ENCODE data around the gene GRK3. TPM values are rescaled to one million over a fixed set of nuclear protein-coding genes. Genes with fewer than 3 reads are reported as not detected.

The GRK3 gene
- total RNA-seq, 1 experiment from 2014 or later: 2.0 TPM

DNA sequence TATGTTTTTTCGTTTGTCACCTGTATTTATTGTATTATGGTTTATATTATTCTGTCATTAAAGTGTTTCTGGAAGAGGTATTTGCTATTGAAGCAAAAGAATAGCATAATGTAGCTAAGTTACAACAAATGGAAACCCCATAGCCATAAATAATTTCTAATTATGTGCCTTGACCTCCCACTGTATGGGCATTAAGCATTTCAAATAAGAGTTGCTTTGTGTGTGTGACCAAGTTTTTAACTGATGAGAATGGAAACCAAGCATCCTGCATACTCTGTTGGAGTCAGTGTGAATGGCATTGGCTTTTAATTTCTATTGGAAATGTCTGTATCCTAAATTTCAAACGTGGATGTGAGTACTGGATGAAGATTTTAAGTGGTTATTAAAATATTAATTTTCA, 115.6 kb downstream of the GRK3 start:
- Histone ChIP-seq H3K27ac (ENCODE audit: low read depth, low read length, poor library complexity, severe bottlenecking) (no peak overlapping the region), H3K27me3 (replicated peaks; ENCODE audit: insufficient read depth, low read depth, low read length, poor library complexity) (no peaks in the 10 kb centered on the region), H3K9me3 (ENCODE audit: low read depth, low read length, poor library complexity, severe bottlenecking) (no peaks in the 10 kb centered on the region), H3K36me3 (ENCODE audit: insufficient read depth, low read length, poor library complexity, severe bottlenecking) (no peaks in the 10 kb centered on the region), H3K4me1 (ENCODE audit: insufficient read depth, low read length, poor library complexity, severe bottlenecking) (no peaks in the 10 kb centered on the region), H3K4me3 (ENCODE audit: low read depth, low read length, poor library complexity, severe bottlenecking) (no peak overlapping the region)
- BruUV-seq (replicated peaks): no TSS peak
- TF ChIP-seq, protein P1, sequence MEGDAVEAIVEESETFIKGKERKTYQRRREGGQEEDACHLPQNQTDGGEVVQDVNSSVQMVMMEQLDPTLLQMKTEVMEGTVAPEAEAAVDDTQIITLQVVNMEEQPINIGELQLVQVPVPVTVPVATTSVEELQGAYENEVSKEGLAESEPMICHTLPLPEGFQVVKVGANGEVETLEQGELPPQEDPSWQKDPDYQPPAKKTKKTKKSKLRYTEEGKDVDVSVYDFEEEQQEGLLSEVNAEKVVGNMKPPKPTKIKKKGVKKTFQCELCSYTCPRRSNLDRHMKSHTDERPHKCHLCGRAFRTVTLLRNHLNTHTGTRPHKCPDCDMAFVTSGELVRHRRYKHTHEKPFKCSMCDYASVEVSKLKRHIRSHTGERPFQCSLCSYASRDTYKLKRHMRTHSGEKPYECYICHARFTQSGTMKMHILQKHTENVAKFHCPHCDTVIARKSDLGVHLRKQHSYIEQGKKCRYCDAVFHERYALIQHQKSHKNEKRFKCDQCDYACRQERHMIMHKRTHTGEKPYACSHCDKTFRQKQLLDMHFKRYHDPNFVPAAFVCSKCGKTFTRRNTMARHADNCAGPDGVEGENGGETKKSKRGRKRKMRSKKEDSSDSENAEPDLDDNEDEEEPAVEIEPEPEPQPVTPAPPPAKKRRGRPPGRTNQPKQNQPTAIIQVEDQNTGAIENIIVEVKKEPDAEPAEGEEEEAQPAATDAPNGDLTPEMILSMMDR (conservative IDR thresholded peaks at IDR 0.05; ENCODE audit: low read depth, low read length): no peak
- TF ChIP-seq EZH2 (IDR thresholded peaks at IDR 0.05; ENCODE audit: borderline replicate concordance, low read depth, low read length, poor library complexity, severe bottlenecking): no peak
- intact Hi-C loops (cut with micrococcal nuclease; ENCODE audit: unreplicated experiment): no loop called here
- ChIA-PET CTCF (no interaction called here), POLR2A (ENCODE audit: low non-redundant PET) (no interaction called here)
- no peak for DNase-seq (ENCODE audit: low spot score)

GRCh38 chr22:25680956-25681355, 116.5 kb downstream of the GRK3 start:
- Histone ChIP-seq H3K27ac (ENCODE audit: low read depth, low read length, poor library complexity, severe bottlenecking) (no peak overlapping the region), H3K4me3 (ENCODE audit: low read depth, low read length, poor library complexity, severe bottlenecking) (no peak overlapping the region), H3K4me1 (ENCODE audit: insufficient read depth, low read length, poor library complexity, severe bottlenecking) (no peaks in the 10 kb centered on the region), H3K36me3 (ENCODE audit: insufficient read depth, low read length, poor library complexity, severe bottlenecking) (no peaks in the 10 kb centered on the region), H3K9me3 (ENCODE audit: low read depth, low read length, poor library complexity, severe bottlenecking) (no peaks in the 10 kb centered on the region), H3K27me3 (replicated peaks; ENCODE audit: insufficient read depth, low read depth, low read length, poor library complexity) (no peaks in the 10 kb centered on the region)
- intact Hi-C loops (cut with micrococcal nuclease; ENCODE audit: unreplicated experiment): no loop called here
- BruUV-seq (replicated peaks): no TSS peak
- ChIA-PET POLR2A (ENCODE audit: low non-redundant PET) (no interaction called here), CTCF (no interaction called here)
- no peak for DNase-seq (ENCODE audit: low spot score)
- TF ChIP-seq EZH2 (IDR thresholded peaks at IDR 0.05; ENCODE audit: borderline replicate concordance, low read depth, low read length, poor library complexity, severe bottlenecking): no peak
- TF ChIP-seq, protein P1 (conservative IDR thresholded peaks at IDR 0.05; ENCODE audit: low read depth, low read length): no peak

- Histone ChIP-seq H3K27me3 (replicated peaks; ENCODE audit: insufficient read depth, low read depth, low read length, poor library complexity) (no peaks in the 10 kb centered on the region), H3K9me3 (ENCODE audit: low read depth, low read length, poor library complexity, severe bottlenecking) (no peaks in the 10 kb centered on the region), H3K36me3 (ENCODE audit: insufficient read depth, low read length, poor library complexity, severe bottlenecking) (no peaks in the 10 kb centered on the region), H3K27ac (ENCODE audit: low read depth, low read length, poor library complexity, severe bottlenecking) (no peak overlapping the region), H3K4me1 (ENCODE audit: insufficient read depth, low read length, poor library complexity, severe bottlenecking) (no peaks in the 10 kb centered on the region), H3K4me3 (ENCODE audit: low read depth, low read length, poor library complexity, severe bottlenecking) (no peak overlapping the region)
- intact Hi-C loops (cut with micrococcal nuclease; ENCODE audit: unreplicated experiment): no loop called here
- BruUV-seq (replicated peaks): no TSS peak
- CTCF ChIA-PET: interaction anchor here (0.6 kb wide), 1 partner anchor 184 kb away, joined by 3 read pairs; no protein-coding TSS in a partner anchor
- TF ChIP-seq, protein P1 (conservative IDR thresholded peaks at IDR 0.05; ENCODE audit: low read depth, low read length): no peak
- TF ChIP-seq EZH2 (IDR thresholded peaks at IDR 0.05; ENCODE audit: borderline replicate concordance, low read depth, low read length, poor library complexity, severe bottlenecking): no peak
- POLR2A ChIA-PET (ENCODE audit: low non-redundant PET): no interaction called here
- no peak for DNase-seq (ENCODE audit: low spot score)
These were observed 117.6 kb downstream of the GRK3 start for GRCh38 chr22:25682109-25682508.

All from A673 (cell line).